OCI-LY7 (cell line): ENCODE data around the gene B3GNT2. TPM values are rescaled to one million over a fixed set of nuclear protein-coding genes. Genes with fewer than 3 reads are reported as not detected.

ENCODE experiments used
- BruUV-seq: library from RNA; stranded (reverse); fragments of 400-500 nt; replicated peaks from 2 replicates; lab custom pipeline; 2021; lab: Mats Ljungman, UMichigan
- CTCF ChIA-PET: fragments of 300-600 bp; sonication (Branson Sonifier 250); formaldehyde crosslinking; loops from one replicate; lab custom pipeline; 2022; ENCODE audit warnings: antibody characterized with exemption; ENCODE audit not compliant: unreplicated experiment; lab: Charles Lee
- POLR2A ChIA-PET: fragments of 300-600 bp; sonication (Branson Sonifier 250); formaldehyde crosslinking; loops from one replicate; lab custom pipeline; 2022; ENCODE audit warnings: antibody characterized with exemption; lab: Charles Lee
- DNase-seq: peaks from one replicate; pipeline ENCODE4 v3.0.0-alpha.2; 2015; ENCODE audit warnings: low spot score
- H2AFZ ChIP-seq: fragments of 200-600 bp; sonication (generic), shearing (Covaris generic); 2 replicates; pipeline ENCODE4 v1.6.1; 2014; ENCODE audit warnings: mild to moderate bottlenecking, antibody characterized with exemption, low read length, moderate library complexity
- H3K27ac ChIP-seq: fragments of 200-600 bp; sonication (generic); 2 replicates; pipeline ENCODE4 v1.5.1; 2014; ENCODE audit warnings: mixed run types, low read depth, mild to moderate bottlenecking, moderate library complexity, low read length, inconsistent platforms; ENCODE audit not compliant: poor library complexity, severe bottlenecking
- H3K36me3 ChIP-seq: fragments of 200-600 bp; sonication (generic); 2 replicates; pipeline ENCODE4 v1.6.1; 2014; ENCODE audit warnings: mild to moderate bottlenecking, antibody characterized with exemption, low read length, moderate library complexity, mixed read lengths; ENCODE audit not compliant: insufficient read depth
- H3K4me1 ChIP-seq: fragments of 200-600 bp; sonication (generic); 2 replicates; pipeline ENCODE4 v1.5.1; 2014; ENCODE audit warnings: mild to moderate bottlenecking, low read length; ENCODE audit not compliant: insufficient read depth, poor library complexity, severe bottlenecking
- H3K4me2 ChIP-seq: fragments of 200-600 bp; sonication (generic); 2 replicates; pipeline ENCODE4 v1.6.1; 2014; ENCODE audit warnings: mild to moderate bottlenecking, low read length
- H3K4me3 ChIP-seq: fragments of 200-600 bp; sonication (generic); 2 replicates; pipeline ENCODE4 v1.5.1; 2014; ENCODE audit warnings: mild to moderate bottlenecking, low read depth, low read length; ENCODE audit not compliant: poor library complexity, severe bottlenecking
- H3K79me2 ChIP-seq: fragments of 200-600 bp; sonication (generic); 2 replicates; pipeline ENCODE4 v1.6.1; 2016; ENCODE audit warnings: low read depth, mild to moderate bottlenecking, low read length, moderate library complexity, mixed read lengths; ENCODE audit not compliant: insufficient read depth
- H3K9me2 ChIP-seq: fragments of 200-600 bp; sonication (generic); 2 replicates; pipeline ENCODE4 v1.6.1; 2016; ENCODE audit warnings: mild to moderate bottlenecking, low read length, mixed read lengths; ENCODE audit not compliant: insufficient read depth
- H3K9me3 ChIP-seq: fragments of 200-600 bp; sonication (generic); 2 replicates; pipeline ENCODE4 v1.6.1; 2014; ENCODE audit warnings: mild to moderate bottlenecking, mixed run types, low read length, mixed read lengths
- H4K20me1 ChIP-seq: fragments of 200-600 bp; sonication (generic); 2 replicates; pipeline ENCODE4 v1.6.1; 2014; ENCODE audit warnings: mild to moderate bottlenecking, antibody characterized with exemption, low read length, moderate library complexity, mixed read lengths; ENCODE audit not compliant: insufficient read depth
- CTCF ChIP-seq: fragments of 200-600 bp; sonication (generic); conservative IDR thresholded peaks from 2 replicates; pipeline ENCODE4 v1.5.1; 2014; ENCODE audit warnings: mild to moderate bottlenecking, antibody characterized with exemption, low read length, moderate library complexity, mixed read lengths
- EZH2phosphoT487 ChIP-seq: fragments of 200-600 bp; sonication (generic); IDR thresholded peaks from 2 replicates; pipeline ENCODE4 v1.6.1; 2018; ENCODE audit warnings: low read depth, borderline replicate concordance, mild to moderate bottlenecking, mixed run types, antibody characterized with exemption, low read length, moderate library complexity, mixed read lengths
- intact Hi-C: fragments of 100-400 bp; cut with micrococcal nuclease; formaldehyde crosslinking; loops from one replicate; pipeline ENCODE4 v1.10.0; 2022; ENCODE audit not compliant: unreplicated experiment
- total RNA-seq, 2 experiments: library from RNA; depleted of rRNA in 1 of 2; stranded (reverse); fragments of >200 nt in 1 of 2; shearing (Covaris generic) in 1 of 2; gene quantifications; 2 replicates each; pipeline ENCODE4 v1.2.3, GENCODE V29; 2014 to 2022

The B3GNT2 gene
- total RNA-seq, 2 experiments from 2014 or later = 51.1 to 65.8 TPM

GRCh38 chr2:62209427-62209991 is 13.6 kb downstream of the B3GNT2 start:
- TF ChIP-seq CTCF (no peak), EZH2phosphoT487 (no peak)
- H3K4me2 ChIP-seq = no peak overlapping the region
- H3K9me2 ChIP-seq = no peaks in the 10 kb centered on the region
- H3K4me1 ChIP-seq = peaks cover 8% of the 10 kb centered on the region
- peaks cover 61% of the 10 kb centered on the region for H4K20me1 ChIP-seq
- CTCF ChIA-PET = no interaction called here
- H2AFZ ChIP-seq = no peak overlapping the region
- intact Hi-C loops = no loop called here
- DNase-seq = no peak
- H3K4me3 ChIP-seq = no peak overlapping the region
- no peaks in the 10 kb centered on the region for H3K9me3 ChIP-seq
- BruUV-seq = no TSS peak
- POLR2A ChIA-PET = interaction anchor here (2.0 kb wide), 1 partner anchor 9 kb away, joined by 7 read pairs; no protein-coding TSS in a partner anchor
- peaks cover 100% of the 10 kb centered on the region for H3K36me3 ChIP-seq
- peaks cover 100% of the 10 kb centered on the region for H3K79me2 ChIP-seq
- H3K27ac ChIP-seq = no peak overlapping the region

GRCh38 chr2:62215306-62216064 is 19.6 kb downstream of the B3GNT2 start:
- Histone ChIP-seq H3K9me3 (peaks cover 29% of the 10 kb centered on the region), H3K9me2 (no peaks in the 10 kb centered on the region), H3K79me2 (peaks cover 100% of the 10 kb centered on the region), H3K4me3 (no peak overlapping the region), H3K36me3 (peaks cover 100% of the 10 kb centered on the region), H3K4me2 (no peak overlapping the region), H3K27ac (no peak overlapping the region), H4K20me1 (peaks cover 27% of the 10 kb centered on the region), H2AFZ (no peak overlapping the region), H3K4me1 (no peaks in the 10 kb centered on the region)
- CTCF ChIA-PET = no interaction called here
- no TSS peak for BruUV-seq
- no peak for DNase-seq
- no peak for TF ChIP-seq EZH2phosphoT487
- TF ChIP-seq CTCF = no peak
- POLR2A ChIA-PET = interaction anchor here (0.6 to 1.3 kb wide), 4 partner anchors 12 to 46 kb away, joined by 3 to 6 read pairs (median 3); no protein-coding TSS in a partner anchor
- intact Hi-C loops = no loop called here

- peaks cover 29% of the 10 kb centered on the region for H4K20me1 ChIP-seq
- ChIA-PET POLR2A (interaction anchor here (0.6 to 1.1 kb wide), 2 partner anchors 17 to 45 kb away, joined by 3 to 6 read pairs; no protein-coding TSS in a partner anchor), CTCF (no interaction called here)
- intact Hi-C loops = no loop called here
- H3K4me1 ChIP-seq = no peaks in the 10 kb centered on the region
- DNase-seq = no peak
- no peak overlapping the region for H3K4me3 ChIP-seq
- H3K27ac ChIP-seq = no peak overlapping the region
- peaks cover 100% of the 10 kb centered on the region for H3K36me3 ChIP-seq
- no peaks in the 10 kb centered on the region for H3K9me2 ChIP-seq
- H3K4me2 ChIP-seq = no peak overlapping the region
- BruUV-seq = no TSS peak
- H2AFZ ChIP-seq = no peak overlapping the region
- peaks cover 29% of the 10 kb centered on the region for H3K9me3 ChIP-seq
- no peak for TF ChIP-seq EZH2phosphoT487
- no peak for TF ChIP-seq CTCF
- peaks cover 100% of the 10 kb centered on the region for H3K79me2 ChIP-seq
Observed at GRCh38 chr2:62216113-62216512, 20.2 kb downstream of the B3GNT2 start.
